Skeletal muscle tissue (tissue), 4 donors: ENCODE results near the gene ANOS1. TPM values are rescaled to one million over a fixed set of nuclear protein-coding genes. Genes with fewer than 3 reads are reported as not detected.
"Not testable (repeated sequence)": the region's sequence is repeated elsewhere in the genome, so short reads cannot be mapped to it uniquely, and the experiment has no call there.

Experiments used
- H3K27ac ChIP-seq: one replicate; pipeline ENCODE4 v1.7.0; 2013; ENCODE audit warnings: mild to moderate bottlenecking, low read depth, low read length, inconsistent platforms
- H3K27me3 ChIP-seq, 3 donors: one replicate each; pipeline ENCODE4 v1.7.0; 2013; ENCODE audit warnings: low read length in 3 of 3; ENCODE audit not compliant: control insufficient read depth in 3 of 3, insufficient read depth in 3 of 3
- H3K36me3 ChIP-seq, 3 donors: one replicate each; pipeline ENCODE4 v1.7.0; 2013; ENCODE audit warnings: low read length in 3 of 3; ENCODE audit not compliant: control insufficient read depth in 3 of 3, insufficient read depth in 3 of 3
- H3K4me1 ChIP-seq, 3 donors: one replicate each; pipeline ENCODE4 v1.7.0; 2013; ENCODE audit warnings: low read length in 3 of 3, mild to moderate bottlenecking in 3 of 3; ENCODE audit not compliant: control insufficient read depth in 3 of 3, insufficient read depth in 3 of 3
- H3K4me3 ChIP-seq, 3 donors: one replicate each; pipeline ENCODE4 v1.7.0; 2013; ENCODE audit warnings: low read length in 3 of 3
- H3K9ac ChIP-seq, 3 donors: one replicate each; pipeline ENCODE4 v1.7.0; 2013; ENCODE audit warnings: low read length in 3 of 3, mild to moderate bottlenecking in 3 of 3, moderate library complexity in 2 of 3, low read depth in 1 of 3
- H3K9me3 ChIP-seq, 3 donors: one replicate each; pipeline ENCODE4 v1.7.0; 2013; ENCODE audit warnings: low read length in 3 of 3; ENCODE audit not compliant: control insufficient read depth in 3 of 3
- total RNA-seq: library from RNA; depleted of rRNA; stranded (reverse); fragments of >200 nt; gene quantifications from one replicate; pipeline ENCODE4 v1.2.3, GENCODE V29; 2014
- donor health status: Osteomylitis.

Gene ANOS1, protein sequence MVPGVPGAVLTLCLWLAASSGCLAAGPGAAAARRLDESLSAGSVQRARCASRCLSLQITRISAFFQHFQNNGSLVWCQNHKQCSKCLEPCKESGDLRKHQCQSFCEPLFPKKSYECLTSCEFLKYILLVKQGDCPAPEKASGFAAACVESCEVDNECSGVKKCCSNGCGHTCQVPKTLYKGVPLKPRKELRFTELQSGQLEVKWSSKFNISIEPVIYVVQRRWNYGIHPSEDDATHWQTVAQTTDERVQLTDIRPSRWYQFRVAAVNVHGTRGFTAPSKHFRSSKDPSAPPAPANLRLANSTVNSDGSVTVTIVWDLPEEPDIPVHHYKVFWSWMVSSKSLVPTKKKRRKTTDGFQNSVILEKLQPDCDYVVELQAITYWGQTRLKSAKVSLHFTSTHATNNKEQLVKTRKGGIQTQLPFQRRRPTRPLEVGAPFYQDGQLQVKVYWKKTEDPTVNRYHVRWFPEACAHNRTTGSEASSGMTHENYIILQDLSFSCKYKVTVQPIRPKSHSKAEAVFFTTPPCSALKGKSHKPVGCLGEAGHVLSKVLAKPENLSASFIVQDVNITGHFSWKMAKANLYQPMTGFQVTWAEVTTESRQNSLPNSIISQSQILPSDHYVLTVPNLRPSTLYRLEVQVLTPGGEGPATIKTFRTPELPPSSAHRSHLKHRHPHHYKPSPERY
- 13.0 TPM for total RNA-seq

- Histone ChIP-seq H3K27ac (peak within 1 kb of the TSS; percentile 66), H3K9ac (peak within 1 kb of the TSS; percentile 51 to 78 (median 69)), H3K27me3 (peaks cover 0 to 7% (median 0%) of the 10 kb centered on the region in 3 donors)
Measured at GRCh38 chrX:8731559-8732395, at the start of gene ANOS1. ANOS1 (minus strand) TSS chrX:8732137; CDS start chrX:8732036, 101 bp downstream.

DNA sequence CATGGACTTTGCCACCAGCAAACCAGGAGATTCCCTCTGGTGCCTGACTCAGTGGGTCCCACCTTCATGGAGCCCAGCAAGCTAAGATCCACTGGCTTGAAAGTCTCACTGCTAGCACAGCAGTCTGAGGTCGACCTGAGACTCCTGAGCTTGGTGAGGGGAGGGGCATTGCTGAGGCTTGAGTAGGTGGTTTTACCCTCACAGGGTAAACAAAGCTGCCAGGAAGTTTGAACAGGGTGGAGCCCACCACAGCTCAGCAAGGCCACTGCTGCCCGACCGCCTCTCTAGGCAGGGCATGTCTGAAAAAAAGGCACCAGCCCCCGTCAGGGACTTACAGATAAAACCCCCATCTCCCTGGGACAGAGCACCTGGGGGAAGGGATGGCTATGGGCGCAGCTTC is 41.2 kb upstream of the ANOS1 start:
- Histone ChIP-seq H3K9ac (no peak overlapping the region), H3K4me3 (no peak overlapping the region), H3K9me3 (no peaks in the 10 kb centered on the region), H3K27ac (no peak overlapping the region), H3K4me1 (no peaks in the 10 kb centered on the region), H3K36me3 (no peaks in the 10 kb centered on the region), H3K27me3 (peaks cover 0 to 3% (median 0%) of the 10 kb centered on the region in 3 donors)

More at GRCh38 chrX:8731559-8732395, at the start of gene ANOS1:
- H3K9me3 ChIP-seq: no peaks in the 10 kb centered on the region
- peaks cover 0 to 29% (median 2%) of the 10 kb centered on the region in 3 donors for H3K4me1 ChIP-seq
- no peaks in the 10 kb centered on the region for H3K36me3 ChIP-seq
- H3K4me3 ChIP-seq: peak within 1 kb of the TSS; percentile 66 to 77 (median 67)

- no peak overlapping the region for H3K9ac ChIP-seq
- H3K27me3 ChIP-seq: no peaks in the 10 kb centered on the region
- H3K4me1 ChIP-seq: no peaks in the 10 kb centered on the region
- no peak overlapping the region for H3K27ac ChIP-seq
- no peak overlapping the region for H3K4me3 ChIP-seq
- no peaks in the 10 kb centered on the region for H3K9me3 ChIP-seq
- no peaks in the 10 kb centered on the region for H3K36me3 ChIP-seq
Measured at GRCh38 chrX:8760021-8760420, 28.1 kb upstream of the ANOS1 start.

GRCh38 chrX:8758706-8759105 is 26.8 kb upstream of the ANOS1 start:
- H3K27me3 ChIP-seq, H3K27ac ChIP-seq, H3K9me3 ChIP-seq, H3K9ac ChIP-seq, H3K4me3 ChIP-seq, H3K4me1 ChIP-seq, H3K36me3 ChIP-seq: not testable (repeated sequence)

- not testable (repeated sequence) for H3K4me1 ChIP-seq, H3K4me3 ChIP-seq, H3K27me3 ChIP-seq, H3K9me3 ChIP-seq, H3K36me3 ChIP-seq, H3K27ac ChIP-seq, H3K9ac ChIP-seq
Measured at GRCh38 chrX:8757609-8758389, 25.9 kb upstream of the ANOS1 start.

GRCh38 chrX:8755813-8756212 is 23.9 kb upstream of the ANOS1 start:
- Histone ChIP-seq H3K27me3 (no peaks in the 10 kb centered on the region), H3K36me3 (no peaks in the 10 kb centered on the region), H3K4me1 (no peaks in the 10 kb centered on the region), H3K9ac (no peak overlapping the region), H3K9me3 (no peaks in the 10 kb centered on the region), H3K27ac (no peak overlapping the region), H3K4me3 (no peak overlapping the region)

GRCh38 chrX:8755116-8755515 is 23.2 kb upstream of the ANOS1 start:
- H3K4me3 ChIP-seq: no peak overlapping the region
- no peaks in the 10 kb centered on the region for H3K36me3 ChIP-seq
- no peak overlapping the region for H3K9ac ChIP-seq
- no peak overlapping the region for H3K27ac ChIP-seq
- H3K9me3 ChIP-seq: no peaks in the 10 kb centered on the region
- peaks cover 0 to 3% (median 0%) of the 10 kb centered on the region in 3 donors for H3K27me3 ChIP-seq
- H3K4me1 ChIP-seq: no peaks in the 10 kb centered on the region

DNA sequence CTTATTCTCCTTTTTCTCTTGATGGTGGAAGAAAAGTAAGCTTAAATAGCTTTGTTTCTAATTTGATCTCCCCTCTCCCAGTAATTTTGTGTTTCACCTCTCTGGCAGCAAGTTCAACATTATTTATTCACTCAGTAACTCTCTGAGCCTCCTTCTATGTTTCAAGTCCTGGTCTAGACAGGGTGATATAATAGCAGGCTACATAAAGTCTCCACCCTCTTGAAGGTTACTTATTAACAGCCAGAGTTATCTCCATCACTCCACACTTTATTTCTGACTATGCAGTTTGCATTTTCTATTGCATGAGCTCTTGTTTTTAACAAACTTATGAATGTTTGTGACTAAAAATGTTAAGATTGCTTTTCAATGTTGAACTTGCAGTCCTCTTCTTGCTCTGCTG is 17.8 kb upstream of the ANOS1 start:
- no peak overlapping the region for H3K4me3 ChIP-seq
- H3K27me3 ChIP-seq: peaks cover 0 to 3% (median 0%) of the 10 kb centered on the region in 3 donors
- H3K27ac ChIP-seq: no peak overlapping the region
- no peaks in the 10 kb centered on the region for H3K4me1 ChIP-seq
- H3K9me3 ChIP-seq: no peaks in the 10 kb centered on the region
- no peaks in the 10 kb centered on the region for H3K36me3 ChIP-seq
- no peak overlapping the region for H3K9ac ChIP-seq

- no peak overlapping the region for H3K27ac ChIP-seq
- H3K9me3 ChIP-seq: no peaks in the 10 kb centered on the region
- H3K36me3 ChIP-seq: no peaks in the 10 kb centered on the region
- peaks cover 0 to 3% (median 0%) of the 10 kb centered on the region in 3 donors for H3K27me3 ChIP-seq
- no peak overlapping the region for H3K4me3 ChIP-seq
- no peak overlapping the region for H3K9ac ChIP-seq
- H3K4me1 ChIP-seq: no peaks in the 10 kb centered on the region
Measured at GRCh38 chrX:8748855-8749254, 16.9 kb upstream of the ANOS1 start.
